Eye (tissue), 1 donor: ENCODE results near the gene NGEF.
A peak's percentile ranks its signal among the peaks of the same experiment; 100 is the strongest.
"Not testable (repeated sequence)": the region's sequence is repeated elsewhere in the genome, so short reads cannot be mapped to it uniquely, and the experiment has no call there.

Source experiments
- DNase-seq: peaks from one replicate; pipeline ENCODE4 v3.0.0-alpha.2; 2015

Gene NGEF

GRCh38 chr2:233013027-233013461 is at the start of gene NGEF:
NGEF (minus strand) TSS chr2:233013256; CDS start chr2:232974890, 38,366 bp downstream.
- no peak for DNase-seq

GRCh38 chr2:233062451-233062850 is 49.4 kb upstream of the NGEF start:
- DNase-seq, result no peak

- peak; percentile 67 for DNase-seq
Measured at GRCh38 chr2:233061591-233062450, 48.8 kb upstream of the NGEF start.

- DNase-seq, result no peak
Measured at GRCh38 chr2:233060980-233061590, 48.0 kb upstream of the NGEF start.

- no peak for DNase-seq
Measured at GRCh38 chr2:233060501-233060979, 47.5 kb upstream of the NGEF start.

- no peak for DNase-seq
Measured at GRCh38 chr2:233059797-233060500, 46.9 kb upstream of the NGEF start, which contains the start of gene INPP5D. INPP5D (plus strand) TSS chr2:233060342; CDS start chr2:233060479, 137 bp downstream.

- DNase-seq, result no peak
Measured at GRCh38 chr2:233059547-233059796, 46.4 kb upstream of the NGEF start.

- no peak for DNase-seq
Measured at GRCh38 chr2:233058717-233059546, 45.9 kb upstream of the NGEF start.

- no peak for DNase-seq
Measured at GRCh38 chr2:233056961-233057605, 44.0 kb upstream of the NGEF start.

GRCh38 chr2:233055362-233055761 is 42.3 kb upstream of the NGEF start:
- no peak for DNase-seq

- peak; percentile 70 for DNase-seq
Measured at GRCh38 chr2:233053928-233054784, 41.1 kb upstream of the NGEF start.

- DNase-seq, result not testable (repeated sequence)
Measured at GRCh38 chr2:233052517-233052916, 39.5 kb upstream of the NGEF start.

GRCh38 chr2:233051241-233052149 is 38.4 kb upstream of the NGEF start:
- DNase-seq, result peak; percentile 14

GRCh38 chr2:233049194-233049761 is 36.2 kb upstream of the NGEF start:
- DNase-seq, result no peak

- DNase-seq, result no peak
Measured at GRCh38 chr2:233048569-233049193, 35.6 kb upstream of the NGEF start.

GRCh38 chr2:233047667-233048066 is 34.6 kb upstream of the NGEF start:
- no peak for DNase-seq

- DNase-seq, result no peak
Measured at GRCh38 chr2:233047206-233047605, 34.1 kb upstream of the NGEF start.

GRCh38 chr2:233044974-233045605 is 32.0 kb upstream of the NGEF start:
- no peak for DNase-seq

- no peak for DNase-seq
Measured at GRCh38 chr2:233042549-233042948, 29.5 kb upstream of the NGEF start.
